ENCODE results near the gene HLA-DQA2. TPM values are rescaled to one million over a fixed set of nuclear protein-coding genes. Genes with fewer than 3 reads are reported as not detected.

The HLA-DQA2 gene
- total and polyA plus RNA-seq, 2 of the 13 experiments (the other 11 are each of a cell fraction or from before 2014, with no cell fraction given) = not detected

- intact Hi-C loops (cut with micrococcal nuclease; ENCODE audit: unreplicated experiment) = loop anchor here (10.0 kb wide), 1 partner anchor 548 kb away; no protein-coding TSS in a partner anchor
Observed at GRCh38 chr6:32792901-32793435, 51.8 kb downstream of the HLA-DQA2 start.

GRCh38 chr6:32794510-32794909 is 53.3 kb downstream of the HLA-DQA2 start:
- ChIA-PET CTCF (ENCODE audit: low intra/inter-chr PET ratio, low total read pairs) (no interaction called here), POLR2A (no interaction called here)
- intact Hi-C loops (cut with micrococcal nuclease; ENCODE audit: unreplicated experiment) = loop anchor here (10.0 kb wide), 1 partner anchor 550 kb away; no protein-coding TSS in a partner anchor
- no peak overlapping the region for H2AFZ ChIP-seq (ENCODE audit: low read length)
- H3K79me2 ChIP-seq (ENCODE audit: insufficient read depth, low read length) = no peaks in the 10 kb centered on the region
- no peak overlapping the region for H3K4me2 ChIP-seq (ENCODE audit: low read depth, low read length)
- no peaks in the 10 kb centered on the region for H3K9me3 ChIP-seq (ENCODE audit: low read length)
- H3K27ac ChIP-seq (ENCODE audit: extremely low read length, insufficient read depth, low read length) = no peak overlapping the region
- no peaks in the 10 kb centered on the region for H3K36me3 ChIP-seq (replicated peaks in 1 of 2; ENCODE audit: control insufficient read depth in 1 of 2, insufficient read depth in 2 of 2, low read length in 2 of 2)
- H3K4me3 ChIP-seq (replicated peaks in 1 of 3; ENCODE audit: insufficient read depth in 1 of 3, low read depth in 2 of 3, low read length in 3 of 3) = no peak overlapping the region
- peaks cover 22% of the 10 kb centered on the region for H3K4me1 ChIP-seq (ENCODE audit: insufficient read depth, low read length)
- BruUV-seq (replicated peaks) = no TSS peak
- DNase-seq (ENCODE audit: low spot score) = no peak
- H3K9ac ChIP-seq (ENCODE audit: insufficient read depth, low read depth, low read length) = no peak overlapping the region
- WGBS (ENCODE audit: low lambda C conversion rate) = 2% methylated on average over 2 of the region's 2 CpGs
- peaks cover 0 to 49% of the 10 kb centered on the region in 2 experiments; a peak in 4 of 5 replicates for H3K27me3 ChIP-seq (ENCODE audit: control insufficient read depth in 1 of 2, insufficient read depth in 2 of 2, low read length in 2 of 2)
- FAIRE-seq = no peak
- no peaks in the 10 kb centered on the region for H4K20me1 ChIP-seq (ENCODE audit: insufficient read depth, low read length)
- in situ Hi-C loops (cut with HindIII; ENCODE audit: extremely low pct_ligation_motif_present, low pct_unique_long_range_greater_than_20kb) = loop anchor here (10.0 to 25.0 kb wide), 2 partner anchors 550 to 707 kb away; no protein-coding TSS in a partner anchor
- no peak for ATAC-seq
- TF ChIP-seq ZNF451 (CRISPR knock-in tag; IDR thresholded peaks at IDR 0.05) (no peak), ZNF609 (CRISPR knock-in tag; IDR thresholded peaks at IDR 0.05; ENCODE audit: borderline replicate concordance) (no peak), ZFP36L1 (CRISPR knock-in tag; IDR thresholded peaks at IDR 0.05) (no peak), XBP1 (CRISPR knock-in tag; IDR thresholded peaks at IDR 0.05) (no peak), ETV5 (CRISPR knock-in tag; IDR thresholded peaks at IDR 0.05; ENCODE audit: borderline replicate concordance) (no peak), PHF21A (CRISPR knock-in tag; IDR thresholded peaks at IDR 0.05) (no peak), TSC22D2 (CRISPR knock-in tag; IDR thresholded peaks at IDR 0.05; ENCODE audit: borderline replicate concordance) (no peak), ZNF251 (CRISPR knock-in tag; IDR thresholded peaks at IDR 0.05) (no peak)

More at GRCh38 chr6:32792901-32793435, 51.8 kb downstream of the HLA-DQA2 start:
- no TSS peak for BruUV-seq (replicated peaks)
- CTCF ChIA-PET (ENCODE audit: low intra/inter-chr PET ratio, low total read pairs) = no interaction called here
- WGBS (ENCODE audit: low lambda C conversion rate) = 4% methylated on average over 3 of the region's 3 CpGs
- Histone ChIP-seq H3K4me1 (ENCODE audit: insufficient read depth, low read length) (peaks cover 22% of the 10 kb centered on the region), H2AFZ (ENCODE audit: low read length) (no peak overlapping the region), H3K27ac (ENCODE audit: extremely low read length, insufficient read depth, low read length) (no peak overlapping the region), H4K20me1 (ENCODE audit: insufficient read depth, low read length) (no peaks in the 10 kb centered on the region), H3K4me2 (ENCODE audit: low read depth, low read length) (no peak overlapping the region), H3K9ac (ENCODE audit: insufficient read depth, low read depth, low read length) (no peak overlapping the region), H3K4me3 (replicated peaks in 1 of 3; ENCODE audit: insufficient read depth in 1 of 3, low read depth in 2 of 3, low read length in 3 of 3) (no peak overlapping the region), H3K36me3 (replicated peaks in 1 of 2; ENCODE audit: control insufficient read depth in 1 of 2, insufficient read depth in 2 of 2, low read length in 2 of 2) (no peaks in the 10 kb centered on the region), H3K79me2 (ENCODE audit: insufficient read depth, low read length) (no peaks in the 10 kb centered on the region), H3K9me3 (ENCODE audit: low read length) (no peaks in the 10 kb centered on the region), H3K27me3 (ENCODE audit: control insufficient read depth in 1 of 2, insufficient read depth in 2 of 2, low read length in 2 of 2) (peaks cover 0 to 49% of the 10 kb centered on the region in 2 experiments; a peak in 4 of 5 replicates)
- FAIRE-seq (no peak), ATAC-seq (no peak), DNase-seq (ENCODE audit: low spot score) (no peak)
- POLR2A ChIA-PET = no interaction called here
- TF ChIP-seq, protein P1, sequence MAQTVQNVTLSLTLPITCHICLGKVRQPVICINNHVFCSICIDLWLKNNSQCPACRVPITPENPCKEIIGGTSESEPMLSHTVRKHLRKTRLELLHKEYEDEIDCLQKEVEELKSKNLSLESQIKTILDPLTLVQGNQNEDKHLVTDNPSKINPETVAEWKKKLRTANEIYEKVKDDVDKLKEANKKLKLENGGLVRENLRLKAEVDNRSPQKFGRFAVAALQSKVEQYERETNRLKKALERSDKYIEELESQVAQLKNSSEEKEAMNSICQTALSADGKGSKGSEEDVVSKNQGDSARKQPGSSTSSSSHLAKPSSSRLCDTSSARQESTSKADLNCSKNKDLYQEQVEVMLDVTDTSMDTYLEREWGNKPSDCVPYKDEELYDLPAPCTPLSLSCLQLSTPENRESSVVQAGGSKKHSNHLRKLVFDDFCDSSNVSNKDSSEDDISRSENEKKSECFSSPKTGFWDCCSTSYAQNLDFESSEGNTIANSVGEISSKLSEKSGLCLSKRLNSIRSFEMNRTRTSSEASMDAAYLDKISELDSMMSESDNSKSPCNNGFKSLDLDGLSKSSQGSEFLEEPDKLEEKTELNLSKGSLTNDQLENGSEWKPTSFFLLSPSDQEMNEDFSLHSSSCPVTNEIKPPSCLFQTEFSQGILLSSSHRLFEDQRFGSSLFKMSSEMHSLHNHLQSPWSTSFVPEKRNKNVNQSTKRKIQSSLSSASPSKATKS (CRISPR knock-in tag; IDR thresholded peaks at IDR 0.05) = no peak
- TF ChIP-seq FOSL2 (CRISPR knock-in tag; IDR thresholded peaks at IDR 0.05) = no peak
- TF ChIP-seq MEIS1 (CRISPR knock-in tag; IDR thresholded peaks at IDR 0.05; ENCODE audit: borderline replicate concordance) = no peak
- TF ChIP-seq SNAPC2 (CRISPR knock-in tag; IDR thresholded peaks at IDR 0.05) = no peak
- in situ Hi-C loops (cut with HindIII; ENCODE audit: extremely low pct_ligation_motif_present, low pct_unique_long_range_greater_than_20kb) = loop anchor here (10.0 to 25.0 kb wide), 2 partner anchors 548 to 706 kb away; no protein-coding TSS in a partner anchor

All from HepG2 (cell line).